GM19238 (cell line): ENCODE measurements around the gene GALK2.
"Not testable (repeated sequence)": the region's sequence is repeated elsewhere in the genome, so short reads cannot be mapped to it uniquely, and the experiment has no call there.

Source experiments
- DNase-seq: peaks from one replicate; pipeline ENCODE4 v3.0.0; 2011; ENCODE audit warnings: low spot score; ENCODE audit not compliant: insufficient read length

Gene GALK2

DNA sequence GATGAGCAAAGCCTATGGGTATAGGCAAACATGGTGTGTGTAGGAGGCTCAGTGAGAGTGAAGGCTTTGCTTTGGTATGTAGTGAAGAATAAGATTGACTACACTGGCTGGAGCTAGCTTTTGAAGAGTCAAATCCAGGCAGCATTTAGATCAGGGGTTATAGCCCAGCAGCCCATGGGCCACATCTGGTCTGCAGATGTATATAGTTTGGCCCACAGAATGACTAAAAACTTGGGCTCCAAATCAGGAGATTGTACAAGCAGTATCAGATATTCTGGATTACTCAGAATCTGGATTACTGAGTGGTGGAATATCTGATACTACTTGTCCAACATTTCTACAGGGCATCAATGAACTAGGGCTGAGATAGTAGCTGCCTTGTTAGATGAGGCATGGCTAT, 160.1 kb downstream of the GALK2 start:
- DNase-seq, result no peak

DNA sequence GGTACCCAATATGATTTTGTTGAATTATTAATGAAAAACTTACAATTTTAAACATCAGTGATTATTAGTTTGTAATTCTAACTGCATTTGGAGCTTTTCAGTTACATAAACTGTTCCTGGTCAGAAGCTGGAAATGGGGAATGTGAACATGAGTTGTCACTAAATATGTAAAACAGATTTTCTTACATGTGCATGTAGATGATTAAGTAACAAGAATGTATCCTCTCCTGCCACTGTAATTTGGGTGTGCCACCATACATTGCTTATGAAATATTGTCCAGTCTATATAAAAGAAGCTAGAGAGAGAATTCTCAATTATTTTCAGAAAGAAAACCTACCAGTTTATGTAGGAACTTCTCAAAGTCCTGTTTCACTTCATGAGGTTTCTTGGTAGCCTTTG, 161.4 kb downstream of the GALK2 start:
- DNase-seq, result no peak

DNA sequence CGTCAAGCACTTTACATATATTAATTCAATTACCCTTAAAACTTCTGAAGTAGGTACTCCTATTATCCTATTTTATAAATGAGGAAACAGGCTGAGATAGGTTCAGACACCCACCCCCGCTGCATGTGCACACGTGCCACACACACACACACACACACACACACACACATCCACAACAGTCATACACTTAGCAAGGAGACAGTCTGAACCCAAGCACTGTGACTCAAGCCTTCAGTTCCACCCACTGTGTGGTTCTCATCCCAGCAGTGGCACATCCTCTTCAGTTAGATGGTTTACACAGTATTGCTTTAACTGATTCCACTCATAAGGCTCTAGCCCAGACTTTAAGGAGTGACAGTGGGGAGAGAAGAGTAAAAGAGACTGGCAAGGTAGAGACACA, 161.9 kb downstream of the GALK2 start:
- no peak for DNase-seq

- DNase-seq, result no peak
Observed at GRCh38 chr15:49339656-49340055, 169.6 kb downstream of the GALK2 start.

DNA sequence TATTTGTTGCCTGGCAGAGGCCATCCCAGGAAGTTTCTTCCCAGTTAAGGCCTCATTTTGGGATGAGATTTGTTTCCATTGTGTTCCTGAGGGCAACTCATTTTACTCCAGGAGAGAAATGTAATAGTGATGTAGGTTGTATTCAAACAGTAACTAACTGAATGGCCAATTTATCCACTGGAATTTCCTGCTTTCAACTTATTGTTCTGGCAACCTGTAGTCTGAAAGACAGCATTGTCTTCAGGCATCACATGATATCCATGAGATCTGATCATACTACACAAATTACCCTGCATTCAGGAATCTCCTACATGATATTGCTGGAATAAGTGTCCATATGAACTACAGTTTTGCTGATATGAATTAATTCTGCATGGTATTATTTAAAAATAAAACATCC, 173.5 kb downstream of the GALK2 start:
- no peak for DNase-seq

DNA sequence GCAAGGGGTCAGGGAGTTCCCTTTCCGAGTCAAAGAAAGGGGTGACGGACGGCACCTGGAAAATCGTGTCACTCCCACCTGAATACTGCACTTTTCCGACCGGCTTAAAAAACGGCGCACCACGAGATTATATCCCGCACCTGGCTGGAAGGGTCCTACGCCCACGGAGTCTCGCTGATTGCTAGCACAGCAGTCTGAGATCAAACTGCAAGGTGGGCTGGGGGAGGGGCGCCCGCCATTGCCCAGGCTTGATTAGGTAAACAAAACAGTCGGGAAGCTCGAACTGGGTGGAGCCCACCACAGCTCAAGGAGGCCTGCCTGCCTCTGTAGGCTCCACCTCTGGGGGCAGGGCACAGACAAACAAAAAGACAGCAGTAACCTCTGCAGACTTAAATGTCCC, 184.4 kb downstream of the GALK2 start:
- DNase-seq, result not testable (repeated sequence)

- DNase-seq, result no peak
Observed at GRCh38 chr15:49361370-49361769, 191.3 kb downstream of the GALK2 start.

DNA sequence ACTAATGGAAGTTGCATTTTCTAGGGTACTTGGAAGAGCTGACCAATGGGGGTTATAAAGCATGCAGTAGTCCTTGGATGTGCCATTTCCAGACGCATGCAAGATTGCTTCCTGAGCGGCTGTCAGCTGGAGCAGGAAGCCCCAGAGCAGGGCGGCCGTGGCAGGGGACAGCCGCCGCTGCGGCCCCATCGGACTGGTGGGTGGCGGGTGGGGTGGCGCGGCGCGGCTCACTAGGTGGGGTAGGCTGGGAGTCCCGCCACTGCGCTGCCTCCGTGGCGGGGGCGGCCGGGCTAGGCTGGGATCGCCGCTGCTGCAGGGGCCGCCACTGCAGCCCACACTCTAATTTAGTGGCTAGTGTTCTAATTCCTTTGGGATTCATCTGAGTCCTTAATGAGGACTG, 196.4 kb downstream of the GALK2 start:
- no peak for DNase-seq

GRCh38 chr15:49370782-49371181, 200.7 kb downstream of the GALK2 start:
- DNase-seq, result no peak

DNA sequence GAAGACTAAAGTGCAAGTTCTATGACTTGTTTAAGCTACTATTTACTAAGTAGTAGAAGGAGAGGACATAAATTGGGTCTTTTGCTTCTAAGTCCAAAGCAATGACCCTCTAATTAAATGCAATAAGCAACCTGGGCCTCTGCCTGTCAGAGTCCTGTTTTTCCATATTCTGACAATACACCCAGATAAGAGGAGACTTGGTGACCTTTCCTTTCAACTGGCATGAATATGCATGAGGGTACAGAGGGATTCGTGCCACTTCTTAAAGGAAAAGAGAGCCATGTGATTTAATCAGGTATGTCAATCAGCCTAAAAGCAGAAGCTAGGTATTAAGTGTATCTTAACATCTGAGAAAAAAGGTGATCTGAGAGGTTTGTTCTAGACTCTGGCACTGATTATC, 202.3 kb downstream of the GALK2 start:
- DNase-seq, result no peak

DNA sequence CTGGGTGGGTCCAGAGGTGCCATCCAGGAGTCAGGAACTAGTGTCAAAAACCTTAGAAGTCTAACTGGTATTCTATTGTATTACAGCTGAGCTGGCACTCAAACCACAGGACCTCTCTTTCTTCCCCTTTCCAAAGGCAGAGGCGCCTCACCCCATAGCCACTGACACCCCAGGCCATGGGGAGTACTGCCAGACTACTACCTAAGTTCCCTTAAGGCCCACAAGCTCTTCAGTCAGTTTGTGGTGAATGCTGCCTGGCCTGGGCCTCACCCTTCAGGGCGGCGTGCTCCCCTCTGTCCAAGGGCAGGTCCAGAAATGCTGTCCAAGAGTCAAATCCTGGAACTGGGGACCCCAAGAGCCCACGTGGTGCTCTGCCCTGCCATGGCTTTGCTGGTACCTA, 209.9 kb downstream of the GALK2 start:
- DNase-seq, result no peak

GRCh38 chr15:49380912-49381311, 210.9 kb downstream of the GALK2 start:
- no peak for DNase-seq
